ENCODE measurements around the gene DNAH7. TPM values are rescaled to one million over a fixed set of nuclear protein-coding genes. Genes with fewer than 3 reads are reported as not detected.

DNAH7 gene
- total RNA-seq, 1 experiment from 2014 or later: 0.09 TPM

DNA sequence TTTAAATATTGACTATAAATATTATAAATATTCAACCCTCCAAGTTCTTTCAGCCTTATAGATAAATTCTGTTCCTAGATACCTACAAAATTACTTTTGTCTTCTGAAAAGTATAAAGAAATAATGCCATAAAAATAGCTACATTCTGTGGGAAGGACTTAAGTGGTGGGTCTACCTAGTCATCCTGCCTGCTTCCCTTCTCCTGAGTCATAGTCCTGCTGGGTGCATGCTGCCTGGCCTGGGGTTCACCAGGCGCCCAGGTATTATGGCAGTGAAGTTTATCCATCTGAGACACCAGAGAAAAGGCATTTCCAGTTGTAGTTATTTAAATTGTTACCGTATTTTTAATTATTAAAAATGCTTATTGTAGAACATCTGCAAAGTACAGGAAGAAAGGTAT is 244.2 kb downstream of the DNAH7 start:
- Mint-ChIP-seq H3K4me3 (no peak overlapping the region), H3K9me3 (no peaks in the 10 kb centered on the region), H3K27me3 (ENCODE audit: low read depth) (no peaks in the 10 kb centered on the region), H3K4me1 (peaks cover 0 to 4% of the 10 kb centered on the region in 2 experiments; a peak in 2 of 4 replicates), H3K27ac (no peak overlapping the region), H3K36me3 (ENCODE audit: insufficient read depth in 1 of 3, low read depth in 3 of 3) (no peaks in the 10 kb centered on the region)
- Histone ChIP-seq H4K8ac (replicated peaks; ENCODE audit: insufficient read length, low read depth, low read length) (no peak overlapping the region), H3K79me2 (ENCODE audit: insufficient read depth, low read length) (no peaks in the 10 kb centered on the region), H2AFZ (ENCODE audit: low read length) (no peak overlapping the region), H4K91ac (ENCODE audit: insufficient read length, low read depth, low read length) (no peak overlapping the region), H3K9me3 (ENCODE audit: control insufficient read depth, low read depth, low read length) (no peaks in the 10 kb centered on the region), H3K23me2 (ENCODE audit: insufficient read length, low read depth, low read length, poor library complexity, severe bottlenecking) (no peaks in the 10 kb centered on the region), H3T11ph (ENCODE audit: low read length) (no peak overlapping the region), H3K9ac (ENCODE audit: extremely low read depth, insufficient read length, low read length) (no peak overlapping the region), H2BK12ac (ENCODE audit: insufficient read length, low read depth, low read length) (no peak overlapping the region), H3K23ac (ENCODE audit: insufficient read length, low read depth, low read length) (no peak overlapping the region), H3K27ac (ENCODE audit: insufficient read length, low read depth, low read length) (no peak overlapping the region), H3K4me2 (ENCODE audit: insufficient read depth, insufficient read length, low read length) (no peak overlapping the region), H3K18ac (ENCODE audit: insufficient read length, low read depth, low read length) (no peak overlapping the region), H2BK120ac (ENCODE audit: low read depth, low read length, poor library complexity, severe bottlenecking) (no peak overlapping the region), H2AK5ac (ENCODE audit: insufficient read length, low read length) (no peak overlapping the region), H3K79me1 (ENCODE audit: insufficient read depth, low read depth, low read length, poor library complexity, severe bottlenecking) (no peaks in the 10 kb centered on the region), H3K4me1 (ENCODE audit: insufficient read depth, low read length) (no peaks in the 10 kb centered on the region), H4K5ac (ENCODE audit: insufficient read length, low read depth, low read length) (no peak overlapping the region), H2BK5ac (ENCODE audit: insufficient read length, low read length) (no peak overlapping the region), H4K20me1 (ENCODE audit: control insufficient read depth, insufficient read depth, insufficient read length) (no peaks in the 10 kb centered on the region), H3K4ac (ENCODE audit: low read depth, low read length) (no peak overlapping the region), H2BK20ac (ENCODE audit: low read depth, low read length, poor library complexity, severe bottlenecking) (no peak overlapping the region), H3K14ac (ENCODE audit: insufficient read depth, low read length) (no peak overlapping the region), H3K27me3 (ENCODE audit: insufficient read depth, low read length) (no peaks in the 10 kb centered on the region), H3K56ac (ENCODE audit: insufficient read length, low read depth, low read length) (no peak overlapping the region), H2BK15ac (ENCODE audit: low read depth, low read length) (no peak overlapping the region)
- TF ChIP-seq, protein P1, sequence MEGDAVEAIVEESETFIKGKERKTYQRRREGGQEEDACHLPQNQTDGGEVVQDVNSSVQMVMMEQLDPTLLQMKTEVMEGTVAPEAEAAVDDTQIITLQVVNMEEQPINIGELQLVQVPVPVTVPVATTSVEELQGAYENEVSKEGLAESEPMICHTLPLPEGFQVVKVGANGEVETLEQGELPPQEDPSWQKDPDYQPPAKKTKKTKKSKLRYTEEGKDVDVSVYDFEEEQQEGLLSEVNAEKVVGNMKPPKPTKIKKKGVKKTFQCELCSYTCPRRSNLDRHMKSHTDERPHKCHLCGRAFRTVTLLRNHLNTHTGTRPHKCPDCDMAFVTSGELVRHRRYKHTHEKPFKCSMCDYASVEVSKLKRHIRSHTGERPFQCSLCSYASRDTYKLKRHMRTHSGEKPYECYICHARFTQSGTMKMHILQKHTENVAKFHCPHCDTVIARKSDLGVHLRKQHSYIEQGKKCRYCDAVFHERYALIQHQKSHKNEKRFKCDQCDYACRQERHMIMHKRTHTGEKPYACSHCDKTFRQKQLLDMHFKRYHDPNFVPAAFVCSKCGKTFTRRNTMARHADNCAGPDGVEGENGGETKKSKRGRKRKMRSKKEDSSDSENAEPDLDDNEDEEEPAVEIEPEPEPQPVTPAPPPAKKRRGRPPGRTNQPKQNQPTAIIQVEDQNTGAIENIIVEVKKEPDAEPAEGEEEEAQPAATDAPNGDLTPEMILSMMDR (conservative IDR thresholded peaks at IDR 0.05): no peak
- no CpG with 5 or more reads among the region's 2 CpGs for WGBS (ENCODE audit: extremely low coverage, insufficient read length, low lambda C conversion rate)
- no peak for DNase-seq

All from H9 (cell line).